Ishikawa (cell line): Measurements from ENCODE around the gene SDHAF4.

Experiments used
- CEBPB ChIP-seq: IDR thresholded peaks from 2 replicates; pipeline ENCODE4 v1.6.1; 2012
- CREB1 ChIP-seq: IDR thresholded peaks from 2 replicates; pipeline ENCODE4 v1.6.1; 2012; ENCODE audit warnings: low read depth
- EGR1 ChIP-seq: IDR thresholded peaks from 2 replicates; pipeline ENCODE4 v1.6.1; 2012
- EP300 ChIP-seq: IDR thresholded peaks from 2 replicates; pipeline ENCODE4 v1.6.1; 2012; ENCODE audit warnings: borderline replicate concordance
- MAX ChIP-seq: IDR thresholded peaks from 2 replicates; pipeline ENCODE4 v1.6.1; 2012
- NFIC ChIP-seq: IDR thresholded peaks from 2 replicates; pipeline ENCODE4 v1.6.1; 2012
- REST ChIP-seq: IDR thresholded peaks from 2 replicates; pipeline ENCODE4 v1.6.1; 2012; ENCODE audit warnings: low read depth, mild to moderate bottlenecking
- TCF12 ChIP-seq: IDR thresholded peaks from 2 replicates; pipeline ENCODE4 v1.6.1; 2012; ENCODE audit warnings: low read depth
- TEAD4 ChIP-seq: IDR thresholded peaks from 2 replicates; pipeline ENCODE4 v1.6.1; 2012
- YY1 ChIP-seq: IDR thresholded peaks from 2 replicates; pipeline ENCODE4 v1.6.1; 2012; ENCODE audit warnings: low read depth

GRCh38 chr6:70604254-70604653 is 37.5 kb downstream of the SDHAF4 start:
- TF ChIP-seq MAX, result no peak
- no peak for TF ChIP-seq EP300
- TF ChIP-seq REST, result no peak
- TF ChIP-seq EGR1, result no peak
- no peak for TF ChIP-seq YY1
- TF ChIP-seq TCF12, result no peak
- TF ChIP-seq NFIC, result no peak
- no peak for TF ChIP-seq CEBPB
- TF ChIP-seq TEAD4, result no peak
- TF ChIP-seq CREB1, result no peak
